Keratinocyte (primary cell): Measurements from ENCODE around the gene SHISA7. TPM values are rescaled to one million over a fixed set of nuclear protein-coding genes. Genes with fewer than 3 reads are reported as not detected.

Experiments used
- DNase-seq: peaks from one replicate; pipeline ENCODE4 v3.0.0-alpha.2; 2011; ENCODE audit warnings: low read depth, missing footprints, low spot score
- FAIRE-seq: peaks from 2 replicates; lab custom pipeline; 2011; peaks lifted over from hg19 to GRCh38; lab: Jason Lieb, UNC
- H2AFZ ChIP-seq: 2 replicates; pipeline ENCODE4 v1.6.0; 2012; ENCODE audit warnings: low read length, control low read depth, inconsistent platforms; ENCODE audit not compliant: control insufficient read depth
- H3K27ac ChIP-seq: 2 replicates; pipeline ENCODE4 v1.5.1; 2011; ENCODE audit warnings: low read length; ENCODE audit not compliant: control insufficient read depth, insufficient read depth
- H3K27me3 ChIP-seq: 3 replicates; pipeline ENCODE4 v1.6.0; 2011; ENCODE audit warnings: low read length; ENCODE audit not compliant: control insufficient read depth, insufficient read depth; ENCODE audit errors: extremely low read depth
- H3K36me3 ChIP-seq, 2 experiments: 2 replicates in 1 of 2; 3 replicates in 1 of 2; pipeline ENCODE4 v1.5.1; 2011; ENCODE audit warnings: low read length in 2 of 2, mild to moderate bottlenecking in 1 of 2; ENCODE audit not compliant: control insufficient read depth in 2 of 2, insufficient read depth in 2 of 2; ENCODE audit errors: extremely low read depth in 1 of 2
- H3K4me1 ChIP-seq: 3 replicates; pipeline ENCODE4 v1.5.1; 2011; ENCODE audit warnings: low read length; ENCODE audit not compliant: control insufficient read depth, insufficient read depth; ENCODE audit errors: extremely low read depth
- H3K4me2 ChIP-seq: 3 replicates; pipeline ENCODE4 v1.6.0; 2011; ENCODE audit warnings: low read depth, low read length; ENCODE audit not compliant: control insufficient read depth, insufficient read depth; ENCODE audit errors: extremely low read depth
- H3K4me3 ChIP-seq, 3 experiments: fragments of 200-600 bp in 1 of 3; sonication (generic) in 1 of 3; 2 replicates in 2 of 3; 3 replicates in 1 of 3; pipeline ENCODE4 v1.5.1; 2011 to 2016; ENCODE audit warnings: low read length in 3 of 3, mild to moderate bottlenecking in 3 of 3, control low read depth in 2 of 3, inconsistent platforms in 1 of 3, low read depth in 1 of 3, mixed read lengths in 1 of 3, mixed run types in 1 of 3, moderate library complexity in 1 of 3; ENCODE audit not compliant: control insufficient read depth in 2 of 3, insufficient read depth in 2 of 3; ENCODE audit errors: extremely low read depth in 1 of 3
- H3K79me2 ChIP-seq: 2 replicates; pipeline ENCODE4 v1.6.0; 2012; ENCODE audit warnings: low read length; ENCODE audit not compliant: control insufficient read depth, insufficient read depth
- H3K9ac ChIP-seq: 3 replicates; pipeline ENCODE4 v1.6.0; 2011; ENCODE audit warnings: low read length; ENCODE audit not compliant: control insufficient read depth, insufficient read depth; ENCODE audit errors: extremely low read depth
- H3K9me1 ChIP-seq: 3 replicates; pipeline ENCODE4 v1.6.0; 2011; ENCODE audit warnings: low read length; ENCODE audit not compliant: control insufficient read depth, insufficient read depth; ENCODE audit errors: extremely low read depth
- H3K9me3 ChIP-seq: 2 replicates; pipeline ENCODE4 v1.5.1; 2012; ENCODE audit warnings: low read depth, low read length; ENCODE audit not compliant: control insufficient read depth
- H4K20me1 ChIP-seq: 3 replicates; pipeline ENCODE4 v1.6.0; 2011; ENCODE audit warnings: low read length; ENCODE audit not compliant: control insufficient read depth, insufficient read depth; ENCODE audit errors: extremely low read depth
- CTCF ChIP-seq, 3 experiments: IDR thresholded peaks in 1 of 3; conservative IDR thresholded peaks in 1 of 3; optimal IDR thresholded peaks in 1 of 3; 2 replicates in 2 of 3; 3 replicates in 1 of 3; pipeline versions ENCODE3 to v1.5.1; 2011; ENCODE audit warnings: low read length in 3 of 3, mild to moderate bottlenecking in 3 of 3, moderate library complexity in 2 of 3, control low read depth in 1 of 3, inconsistent platforms in 1 of 3; ENCODE audit not compliant: insufficient read depth in 2 of 3; ENCODE audit errors: extremely low read depth in 1 of 3
- EZH2 ChIP-seq: IDR thresholded peaks from one replicate; pipeline ENCODE4 v1.6.1; 2012; ENCODE audit warnings: inconsistent platforms, mild to moderate bottlenecking, low read length, moderate library complexity
- dilution Hi-C: fragments of 300-500 bp; cut with MboI; formaldehyde crosslinking; loops from one replicate; pipeline ENCODE4 v1.7.0; 2020; ENCODE audit warnings: low sequenced_read_pairs; ENCODE audit not compliant: extremely low pct_ligation_motif_present
- polyA plus RNA-seq, 5 experiments: library from polyadenylated mRNA; depleted of rRNA in 3 of 5; stranded (reverse) in 3 of 5; stranded (forward) in 1 of 5; unstranded in 1 of 5; fragments of >200 nt; gene quantifications; 1 replicate in 1 of 5; 2 replicates in 3 of 5; 3 replicates in 1 of 5; pipeline versions ENCODE4 v1.2.1 to v1.2.3, GENCODE V29; 2011 to 2012; ENCODE audit warnings: missing spikeins in 2 of 5, low read depth in 1 of 5, low replicate concordance in 1 of 5

Gene SHISA7
- polyA plus RNA-seq, 1 donor (not counting 4 experiments of a cell fraction or from before 2014, with no cell fraction given) = not detected

- dilution Hi-C loops = no loop called here
- DNase-seq = no peak
- Histone ChIP-seq H3K4me1 (no peaks in the 10 kb centered on the region), H3K4me2 (no peak overlapping the region), H3K36me3 (no peaks in the 10 kb centered on the region), H3K4me3 (no peak overlapping the region), H3K27me3 (peaks cover 31% of the 10 kb centered on the region), H2AFZ (no peak overlapping the region), H3K27ac (no peak overlapping the region), H3K9ac (no peak overlapping the region), H3K9me1 (no peaks in the 10 kb centered on the region), H3K9me3 (no peaks in the 10 kb centered on the region), H4K20me1 (peaks cover 9% of the 10 kb centered on the region), H3K79me2 (no peaks in the 10 kb centered on the region)
- FAIRE-seq = no peak
- TF ChIP-seq EZH2 = no peak
- TF ChIP-seq CTCF (optimal IDR thresholded peaks at IDR 0.05 in 1 of 3, IDR thresholded peaks at IDR 0.05 in 1 of 3, conservative IDR thresholded peaks at IDR 0.05 in 1 of 3; ENCODE audit: extremely low read depth in 1 of 3, insufficient read depth in 2 of 3, low read length in 3 of 3) = no peak
Measured at GRCh38 chr19:55435020-55435419, 8.1 kb downstream of the SHISA7 start.

DNA sequence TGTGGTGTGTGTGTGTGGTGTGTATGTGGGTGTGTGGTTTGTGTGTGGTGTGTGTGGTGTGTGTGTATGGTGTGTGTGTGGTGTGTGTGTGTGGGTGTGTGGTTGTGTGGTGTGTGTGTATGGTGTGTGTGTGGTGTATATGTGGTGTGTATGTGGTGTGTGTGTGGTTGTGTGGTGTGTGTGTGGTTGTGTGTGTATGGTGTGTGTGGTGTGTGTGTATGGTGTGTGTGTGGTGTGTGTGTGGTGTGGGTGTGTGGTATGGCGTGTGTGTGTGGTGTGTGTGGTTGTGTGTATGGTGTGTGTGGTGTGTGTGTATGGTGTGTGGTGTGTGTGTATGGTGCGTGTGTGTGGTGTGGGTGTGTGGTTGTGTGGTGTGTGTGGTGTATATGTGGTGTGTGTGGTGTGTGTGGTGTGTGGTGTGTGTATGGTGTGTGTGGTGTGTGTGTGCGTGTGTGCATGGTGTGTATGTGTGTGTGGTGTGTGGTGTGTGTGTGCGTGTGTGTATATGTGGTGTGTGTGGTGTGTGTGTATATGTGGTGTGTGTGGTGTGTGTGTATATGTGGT lies 8.7 kb downstream of the SHISA7 start:
- FAIRE-seq (peak; percentile 74), DNase-seq (no peak)
- Histone ChIP-seq H3K27me3 (peaks cover 29% of the 10 kb centered on the region), H3K4me3 (no peak overlapping the region), H3K4me2 (no peak overlapping the region), H4K20me1 (peaks cover 9% of the 10 kb centered on the region), H3K79me2 (no peaks in the 10 kb centered on the region), H2AFZ (no peak overlapping the region), H3K9me1 (no peaks in the 10 kb centered on the region), H3K9ac (no peak overlapping the region), H3K9me3 (no peaks in the 10 kb centered on the region), H3K27ac (no peak overlapping the region), H3K4me1 (no peaks in the 10 kb centered on the region), H3K36me3 (no peaks in the 10 kb centered on the region)
- dilution Hi-C loops = no loop called here
- TF ChIP-seq EZH2 = no peak
- TF ChIP-seq CTCF (optimal IDR thresholded peaks at IDR 0.05 in 1 of 3, IDR thresholded peaks at IDR 0.05 in 1 of 3, conservative IDR thresholded peaks at IDR 0.05 in 1 of 3; ENCODE audit: extremely low read depth in 1 of 3, insufficient read depth in 2 of 3, low read length in 3 of 3) = no peak
